ENCODE results near the gene MRPL10. TPM values are rescaled to one million over a fixed set of nuclear protein-coding genes. Genes with fewer than 3 reads are reported as not detected.
A peak's percentile ranks its signal among the peaks of the same experiment; 100 is the strongest.

Gene MRPL10
- total and polyA plus RNA-seq, 2 of the 8 experiments (the other 6 are each of a cell fraction or from before 2014, with no cell fraction given), result 85.3 to 214 TPM

DNA sequence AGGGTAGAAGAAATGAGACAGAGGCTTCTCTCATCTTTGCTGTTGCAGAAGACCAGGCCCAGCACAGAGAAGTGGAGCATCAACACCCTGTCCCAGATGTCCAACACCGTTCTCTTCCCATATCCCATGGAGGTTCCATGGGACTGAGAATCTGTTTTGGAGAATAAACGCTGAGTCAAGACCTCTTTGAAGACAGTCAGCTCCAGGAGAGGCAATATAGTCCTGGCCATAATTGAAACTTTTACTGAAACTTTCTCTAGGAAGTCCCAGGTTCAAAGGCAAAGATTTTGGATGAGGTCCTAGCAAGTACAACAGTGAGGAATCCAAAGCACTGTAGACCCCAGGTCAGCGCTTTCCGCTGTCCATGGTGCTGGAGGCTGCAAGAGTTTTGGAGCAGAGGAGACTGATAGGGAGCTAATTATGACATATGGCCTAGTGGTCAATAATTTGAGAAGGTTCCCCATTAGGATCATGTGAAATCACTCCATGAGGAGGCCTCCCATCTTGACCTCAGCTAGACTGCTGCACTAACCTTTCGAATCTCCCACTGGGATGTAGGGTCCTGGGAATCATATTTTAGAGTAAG is 45.7 kb downstream of the MRPL10 start:
- peaks cover 5% of the 10 kb centered on the region for H3K23me2 ChIP-seq (ENCODE audit: low read depth, low read length)
- peaks cover 0 to 3% of the 10 kb centered on the region in 2 experiments for H4K20me1 ChIP-seq (replicated peaks in 1 of 2; ENCODE audit: control insufficient read depth in 1 of 2, insufficient read depth in 2 of 2, low read length in 2 of 2)
- H4K91ac ChIP-seq (replicated peaks; ENCODE audit: insufficient read length, low read length), result no peak overlapping the region
- H3K36me3 ChIP-seq (ENCODE audit: control insufficient read depth in 2 of 4, insufficient read depth in 4 of 4, low read length in 3 of 4), result no peaks in the 10 kb centered on the region
- H3K4me3 ChIP-seq (ENCODE audit: extremely low read depth in 1 of 4, insufficient read depth in 2 of 4, low read depth in 3 of 4, low read length in 4 of 4), result no peak overlapping the region
- H3K9me3 ChIP-seq (ENCODE audit: insufficient read depth in 2 of 2, low read depth in 1 of 2, low read length in 1 of 2), result no peaks in the 10 kb centered on the region
- no peak overlapping the region for H3K23ac ChIP-seq (ENCODE audit: insufficient read length)
- H3K27me3 ChIP-seq (replicated peaks in 1 of 4; ENCODE audit: control insufficient read depth in 3 of 4, extremely low read depth in 1 of 4, insufficient read depth in 3 of 4, low read length in 3 of 4), result peaks cover 0 to 27% (median 18%) of the 10 kb centered on the region in 4 experiments; a peak in 6 of 7 replicates
- DNase-seq (ENCODE audit: low read depth in 1 of 2, low spot score in 2 of 2), result peak in 1 of 2 experiments; percentile 82
- peaks cover 0 to 3% (median 2%) of the 10 kb centered on the region in 4 experiments; a peak in 3 of 7 replicates for H3K4me1 ChIP-seq (replicated peaks in 1 of 4; ENCODE audit: control insufficient read depth in 3 of 4, insufficient read depth in 4 of 4, low read length in 3 of 4)
- TF ChIP-seq TCF12 (IDR thresholded peaks at IDR 0.05; ENCODE audit: low read depth, low read length) (no peak), SIN3A (conservative IDR thresholded peaks at IDR 0.05 in 1 of 2, IDR thresholded peaks at IDR 0.05 in 1 of 2; ENCODE audit: low read depth in 1 of 2, low read length in 2 of 2) (peak; percentile 75 to 78; a peak in 3 of 4 replicates)
- H4K8ac ChIP-seq (ENCODE audit: extremely low read depth, insufficient read depth, low read length), result no peak overlapping the region
- no peak overlapping the region for H2BK20ac ChIP-seq (ENCODE audit: low read length)
- H3K56ac ChIP-seq (replicated peaks; ENCODE audit: insufficient read length, low read depth, low read length), result no peak overlapping the region
- no peaks in the 10 kb centered on the region for H3K79me2 ChIP-seq (ENCODE audit: control insufficient read depth in 1 of 2, insufficient read depth in 2 of 2, low read length in 2 of 2)
- no peak overlapping the region for H3K27ac ChIP-seq (ENCODE audit: low read depth, low read length)
- H3K14ac ChIP-seq (ENCODE audit: insufficient read length), result no peak overlapping the region
- no peak overlapping the region for H3K9ac ChIP-seq (replicated peaks in 1 of 4; ENCODE audit: extremely low read depth in 1 of 4, low read depth in 3 of 4, low read length in 3 of 4)
- H2BK120ac ChIP-seq (replicated peaks; ENCODE audit: low read depth, low read length), result no peak overlapping the region
- ChIA-PET CTCF (ENCODE audit: partially characterized antibody) (interaction anchor here (0.9 to 6.5 kb wide), 7 partner anchors 8 to 46 kb away, joined by 3 to 52 read pairs (median 4); no protein-coding TSS in a partner anchor), POLR2A (ENCODE audit: partially characterized antibody) (interaction anchor here (1.3 kb wide), 1 partner anchor 13 kb away, joined by 4 read pairs; no protein-coding TSS in a partner anchor)
- 62% methylated on average over 5 of the region's 5 CpGs; no CpG with 5 or more reads in 1 of the 2 experiments for WGBS, 2 experiments (ENCODE audit: extremely low coverage in 1 of 2, insufficient coverage in 1 of 2, insufficient read length in 1 of 2, insufficient replicate concordance in 2 of 2, low coverage in 1 of 2, low lambda C conversion rate in 2 of 2, missing lambda C conversion rate in 1 of 2)
- H3K4me2 ChIP-seq (ENCODE audit: insufficient read depth in 1 of 2, low read depth in 2 of 2, low read length in 2 of 2), result no peak overlapping the region
- FAIRE-seq, result peak; percentile 62
- H2BK12ac ChIP-seq (ENCODE audit: low read depth, low read length), result no peak overlapping the region
- H3K18ac ChIP-seq (ENCODE audit: extremely low read depth, low read length), result no peak overlapping the region
- H2AFZ ChIP-seq (ENCODE audit: low read length), result no peak overlapping the region
- H3K79me1 ChIP-seq (ENCODE audit: low read depth, low read length), result no peaks in the 10 kb centered on the region
- no peak overlapping the region for H2BK5ac ChIP-seq (ENCODE audit: low read depth, low read length)
- no peak overlapping the region for H4K5ac ChIP-seq (ENCODE audit: insufficient read length, low read depth, low read length)
- H3K4ac ChIP-seq (replicated peaks; ENCODE audit: insufficient read length, low read depth, low read length), result no peak overlapping the region
- H2AK5ac ChIP-seq (ENCODE audit: low read depth, low read length), result no peak overlapping the region
- no peak overlapping the region for H2BK15ac ChIP-seq (ENCODE audit: low read length)

Measured in H1 (cell line).